ENCODE data around the gene TACC2.

The TACC2 gene

DNA sequence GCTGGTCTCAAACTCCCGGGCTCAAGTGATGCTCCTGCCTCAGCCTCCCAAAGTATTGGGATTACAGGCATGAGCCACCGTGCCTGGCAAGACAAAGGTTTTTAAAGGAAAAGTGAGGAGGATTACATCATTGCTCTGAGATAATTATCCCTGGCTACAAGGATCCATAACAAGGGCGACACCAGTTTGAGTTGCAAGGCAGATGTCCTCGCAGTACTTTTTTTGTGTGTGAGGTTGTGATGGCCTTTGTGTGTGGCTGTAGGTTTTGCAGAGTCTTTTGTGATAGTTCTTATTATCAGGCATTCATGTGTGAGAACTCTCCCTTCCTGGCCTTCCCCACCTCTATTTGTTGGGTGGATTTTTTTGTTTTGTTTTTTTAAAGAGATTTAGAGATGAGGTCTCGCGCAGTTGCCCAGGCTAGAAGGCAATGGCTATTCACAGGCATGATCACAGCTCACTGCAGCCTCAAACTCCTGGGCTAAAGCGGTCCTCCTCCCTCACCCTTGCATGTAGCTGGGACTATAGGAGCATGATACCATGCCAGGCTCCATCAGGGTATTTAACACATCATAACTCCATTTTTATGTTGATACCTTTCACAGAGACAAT is 292.2 kb downstream of the TACC2 start:
- H3K27ac ChIP-seq (ENCODE audit: low read depth, low read length, poor library complexity, severe bottlenecking) = no peak overlapping the region
- no peak overlapping the region for H3K9ac ChIP-seq (ENCODE audit: low read length)
- no peaks in the 10 kb centered on the region for H3K4me1 ChIP-seq (ENCODE audit: insufficient read depth, low read length, severe bottlenecking)
- no peaks in the 10 kb centered on the region for H3K36me3 ChIP-seq (ENCODE audit: insufficient read depth, low read length)
- H2AFZ ChIP-seq (ENCODE audit: low read length) = no peak overlapping the region
- H3K9me2 ChIP-seq (ENCODE audit: low read depth, low read length) = no peaks in the 10 kb centered on the region
- no peaks in the 10 kb centered on the region for H3K9me3 ChIP-seq (ENCODE audit: low read length)
- TF ChIP-seq, protein P1, sequence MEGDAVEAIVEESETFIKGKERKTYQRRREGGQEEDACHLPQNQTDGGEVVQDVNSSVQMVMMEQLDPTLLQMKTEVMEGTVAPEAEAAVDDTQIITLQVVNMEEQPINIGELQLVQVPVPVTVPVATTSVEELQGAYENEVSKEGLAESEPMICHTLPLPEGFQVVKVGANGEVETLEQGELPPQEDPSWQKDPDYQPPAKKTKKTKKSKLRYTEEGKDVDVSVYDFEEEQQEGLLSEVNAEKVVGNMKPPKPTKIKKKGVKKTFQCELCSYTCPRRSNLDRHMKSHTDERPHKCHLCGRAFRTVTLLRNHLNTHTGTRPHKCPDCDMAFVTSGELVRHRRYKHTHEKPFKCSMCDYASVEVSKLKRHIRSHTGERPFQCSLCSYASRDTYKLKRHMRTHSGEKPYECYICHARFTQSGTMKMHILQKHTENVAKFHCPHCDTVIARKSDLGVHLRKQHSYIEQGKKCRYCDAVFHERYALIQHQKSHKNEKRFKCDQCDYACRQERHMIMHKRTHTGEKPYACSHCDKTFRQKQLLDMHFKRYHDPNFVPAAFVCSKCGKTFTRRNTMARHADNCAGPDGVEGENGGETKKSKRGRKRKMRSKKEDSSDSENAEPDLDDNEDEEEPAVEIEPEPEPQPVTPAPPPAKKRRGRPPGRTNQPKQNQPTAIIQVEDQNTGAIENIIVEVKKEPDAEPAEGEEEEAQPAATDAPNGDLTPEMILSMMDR (IDR thresholded peaks at IDR 0.05; ENCODE audit: low read length) = no peak
- TF ChIP-seq EZH2 (IDR thresholded peaks at IDR 0.05; ENCODE audit: borderline replicate concordance, low read length) = no peak
- no peaks in the 10 kb centered on the region for H3K27me3 ChIP-seq (ENCODE audit: insufficient read depth, low read length)
- no peaks in the 10 kb centered on the region for H3F3A ChIP-seq (ENCODE audit: insufficient read depth, low read length)
- H3K4me3 ChIP-seq (ENCODE audit: low read depth, low read length, poor library complexity, severe bottlenecking) = no peak overlapping the region
- H4K20me1 ChIP-seq (ENCODE audit: insufficient read depth, low read length) = no peaks in the 10 kb centered on the region
- H3K4me2 ChIP-seq (ENCODE audit: low read length) = no peak overlapping the region
- H3K79me2 ChIP-seq (ENCODE audit: insufficient read depth, low read length) = no peaks in the 10 kb centered on the region

DNA sequence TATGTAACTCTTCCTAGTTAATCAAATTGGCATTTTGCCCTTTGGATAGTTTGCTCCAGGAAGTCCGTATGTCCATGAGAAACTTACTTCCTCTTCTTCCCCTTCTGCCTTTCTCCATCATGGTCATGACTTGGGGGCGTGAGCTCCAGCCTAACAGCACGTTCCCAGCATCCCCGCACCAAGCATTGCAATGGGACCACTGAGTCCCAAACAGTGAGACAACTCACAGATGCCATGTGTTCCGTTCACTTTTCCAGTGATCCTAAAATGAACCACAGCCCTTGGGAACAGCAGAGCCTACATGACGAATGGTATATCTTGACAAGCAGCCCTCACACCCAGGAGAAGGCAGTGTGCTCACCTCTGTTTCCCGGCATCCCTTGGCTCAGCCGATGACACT is 292.8 kb downstream of the TACC2 start:
- no peaks in the 10 kb centered on the region for H4K20me1 ChIP-seq (ENCODE audit: insufficient read depth, low read length)
- no peaks in the 10 kb centered on the region for H3K36me3 ChIP-seq (ENCODE audit: insufficient read depth, low read length)
- no peaks in the 10 kb centered on the region for H3K9me3 ChIP-seq (ENCODE audit: low read length)
- no peak overlapping the region for H3K4me2 ChIP-seq (ENCODE audit: low read length)
- H3K9ac ChIP-seq (ENCODE audit: low read length) = no peak overlapping the region
- H3K27me3 ChIP-seq (ENCODE audit: insufficient read depth, low read length) = no peaks in the 10 kb centered on the region
- H3K79me2 ChIP-seq (ENCODE audit: insufficient read depth, low read length) = no peaks in the 10 kb centered on the region
- no peak overlapping the region for H2AFZ ChIP-seq (ENCODE audit: low read length)
- H3K4me1 ChIP-seq (ENCODE audit: insufficient read depth, low read length, severe bottlenecking) = no peaks in the 10 kb centered on the region
- H3K9me2 ChIP-seq (ENCODE audit: low read depth, low read length) = no peaks in the 10 kb centered on the region
- H3K27ac ChIP-seq (ENCODE audit: low read depth, low read length, poor library complexity, severe bottlenecking) = no peak overlapping the region
- TF ChIP-seq EZH2 (IDR thresholded peaks at IDR 0.05; ENCODE audit: borderline replicate concordance, low read length) = no peak
- H3F3A ChIP-seq (ENCODE audit: insufficient read depth, low read length) = no peaks in the 10 kb centered on the region
- H3K4me3 ChIP-seq (ENCODE audit: low read depth, low read length, poor library complexity, severe bottlenecking) = no peak overlapping the region

DNA sequence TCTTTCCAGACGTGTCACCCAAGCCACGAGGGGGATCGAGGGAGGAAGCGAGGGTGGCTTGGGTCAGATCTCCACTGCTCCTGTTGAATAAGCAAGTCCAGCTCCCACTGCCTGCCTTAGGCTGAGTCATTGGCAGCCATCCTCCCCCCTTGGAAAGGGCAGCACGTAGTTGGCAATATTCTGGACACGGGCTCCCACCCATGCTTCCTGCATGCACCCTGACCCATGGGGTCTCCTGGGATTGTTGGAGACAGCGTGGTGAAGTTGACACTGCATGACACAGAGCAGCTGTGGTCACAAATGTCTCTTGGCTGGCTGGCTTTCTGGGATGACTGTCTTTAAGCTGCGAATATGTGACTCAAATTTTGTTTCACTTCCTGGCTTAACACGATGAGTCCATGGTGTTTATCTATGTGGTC is 293.3 kb downstream of the TACC2 start:
- Histone ChIP-seq H3K9ac (ENCODE audit: low read length) (no peak overlapping the region), H2AFZ (ENCODE audit: low read length) (no peak overlapping the region), H3K9me3 (ENCODE audit: low read length) (no peaks in the 10 kb centered on the region), H4K20me1 (ENCODE audit: insufficient read depth, low read length) (no peaks in the 10 kb centered on the region), H3K4me1 (ENCODE audit: insufficient read depth, low read length, severe bottlenecking) (no peaks in the 10 kb centered on the region), H3K4me3 (ENCODE audit: low read depth, low read length, poor library complexity, severe bottlenecking) (no peak overlapping the region), H3K79me2 (ENCODE audit: insufficient read depth, low read length) (no peaks in the 10 kb centered on the region), H3K4me2 (ENCODE audit: low read length) (no peak overlapping the region), H3K27ac (ENCODE audit: low read depth, low read length, poor library complexity, severe bottlenecking) (no peak overlapping the region), H3F3A (ENCODE audit: insufficient read depth, low read length) (no peaks in the 10 kb centered on the region), H3K36me3 (ENCODE audit: insufficient read depth, low read length) (no peaks in the 10 kb centered on the region), H3K9me2 (ENCODE audit: low read depth, low read length) (no peaks in the 10 kb centered on the region), H3K27me3 (ENCODE audit: insufficient read depth, low read length) (no peaks in the 10 kb centered on the region)
- no peak for TF ChIP-seq EZH2 (IDR thresholded peaks at IDR 0.05; ENCODE audit: borderline replicate concordance, low read length)
- TF ChIP-seq, protein P1 (IDR thresholded peaks at IDR 0.05; ENCODE audit: low read length) = no peak

DNA sequence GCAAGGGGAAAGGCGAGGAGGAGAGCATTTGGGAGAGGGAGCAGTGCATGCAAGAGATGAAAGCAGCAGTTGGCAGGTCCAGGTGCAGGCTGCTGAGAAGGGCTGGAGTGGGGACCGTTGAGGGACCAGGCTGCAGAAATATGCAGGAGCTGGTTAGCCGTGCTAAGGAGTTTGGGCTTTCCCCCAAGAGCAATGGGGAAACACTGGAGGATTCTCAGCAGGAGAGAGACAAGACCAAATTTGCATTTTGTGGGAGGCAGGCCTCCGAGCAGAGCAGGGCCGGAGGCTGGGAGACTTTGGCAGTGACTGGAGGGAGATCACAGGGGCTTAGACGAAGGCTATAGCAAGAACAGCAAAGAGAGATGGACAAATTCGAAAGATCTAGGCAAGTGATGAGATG is 293.9 kb downstream of the TACC2 start:
- Histone ChIP-seq H3K4me2 (ENCODE audit: low read length) (no peak overlapping the region), H3K9me3 (ENCODE audit: low read length) (no peaks in the 10 kb centered on the region), H3K79me2 (ENCODE audit: insufficient read depth, low read length) (no peaks in the 10 kb centered on the region), H3F3A (ENCODE audit: insufficient read depth, low read length) (no peaks in the 10 kb centered on the region), H3K27ac (ENCODE audit: low read depth, low read length, poor library complexity, severe bottlenecking) (no peak overlapping the region), H3K4me1 (ENCODE audit: insufficient read depth, low read length, severe bottlenecking) (no peaks in the 10 kb centered on the region), H2AFZ (ENCODE audit: low read length) (no peak overlapping the region), H4K20me1 (ENCODE audit: insufficient read depth, low read length) (no peaks in the 10 kb centered on the region), H3K36me3 (ENCODE audit: insufficient read depth, low read length) (no peaks in the 10 kb centered on the region), H3K9ac (ENCODE audit: low read length) (no peak overlapping the region), H3K27me3 (ENCODE audit: insufficient read depth, low read length) (no peaks in the 10 kb centered on the region), H3K9me2 (ENCODE audit: low read depth, low read length) (no peaks in the 10 kb centered on the region), H3K4me3 (ENCODE audit: low read depth, low read length, poor library complexity, severe bottlenecking) (no peak overlapping the region)
- TF ChIP-seq, protein P1 (IDR thresholded peaks at IDR 0.05; ENCODE audit: low read length) = no peak
- TF ChIP-seq EZH2 (IDR thresholded peaks at IDR 0.05; ENCODE audit: borderline replicate concordance, low read length) = no peak
